ENCODE results near the gene KRTAP22-2. TPM values are rescaled to one million over a fixed set of nuclear protein-coding genes. Genes with fewer than 3 reads are reported as not detected.

KRTAP22-2 gene
- total RNA-seq (2014; rRNA removed; shearing (Covaris generic)) = not detected in 2 replicates
- polyA plus RNA-seq (2014; cell fraction: nucleus; rRNA removed) = not detected in 2 replicates

DNA sequence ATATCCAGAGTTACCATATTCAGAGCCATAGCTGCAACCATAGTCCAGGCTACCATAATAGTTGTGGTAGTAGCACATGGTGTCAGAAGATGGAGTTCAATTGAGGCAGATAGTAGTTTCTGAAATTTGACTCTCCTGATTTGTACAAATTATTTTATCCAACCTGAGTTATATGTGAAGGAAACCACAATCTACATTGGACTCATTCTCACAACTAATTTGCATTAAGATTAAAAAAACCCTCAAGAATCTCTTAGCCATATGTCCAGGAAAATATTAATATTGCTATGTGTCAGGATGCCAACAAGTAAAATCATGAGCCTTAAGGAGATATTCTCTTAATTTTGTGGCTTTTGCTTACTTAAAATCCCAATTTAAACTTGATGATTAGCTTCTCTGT is at the start of gene KRTAP22-2:
TSS of gene KRTAP22-2 (minus strand) at position 101 of the 400 bp plus-strand sequence.
- no peak for DNase-seq (ENCODE audit: extremely low read depth, low read depth)

DNA sequence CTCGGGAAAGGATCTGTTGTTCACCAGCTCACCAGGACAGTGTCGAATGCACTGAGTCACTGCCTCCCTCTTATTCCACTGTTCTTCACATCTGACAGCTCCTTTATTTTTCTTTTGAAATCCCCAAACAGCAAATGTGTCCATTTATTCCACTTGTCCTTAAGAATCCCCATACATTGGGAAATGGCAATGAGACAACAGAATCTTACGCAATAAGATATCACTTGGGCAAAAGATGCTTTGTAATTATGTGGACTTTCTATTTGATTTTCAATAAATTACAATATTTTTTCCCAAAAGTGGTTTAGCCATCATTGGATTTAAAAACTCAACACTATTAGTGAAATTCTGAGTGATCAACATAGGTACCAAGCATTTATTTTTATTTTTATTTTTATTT is 48.5 kb upstream of the KRTAP22-2 start:
- DNase-seq (ENCODE audit: extremely low read depth, low read depth) = no peak

DNA sequence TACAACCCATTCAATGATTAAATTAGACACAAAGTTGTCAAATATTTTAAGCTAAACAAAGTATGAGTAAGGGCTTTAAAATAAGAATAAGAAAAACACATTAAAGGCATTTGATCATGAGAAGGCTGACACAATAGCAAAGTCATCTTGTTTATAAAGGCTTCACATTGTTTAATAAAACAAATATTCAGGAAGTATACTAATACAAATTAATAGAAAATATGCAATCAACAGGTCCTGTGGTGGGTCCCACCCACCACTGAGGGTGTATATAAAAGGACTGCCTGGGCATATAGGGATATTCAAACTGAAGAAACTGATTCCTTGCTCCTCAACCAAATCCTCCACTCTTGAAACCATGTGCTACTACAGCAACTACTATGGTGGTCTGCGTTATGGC is 44.7 kb upstream of the KRTAP22-2 start, which contains the start of gene KRTAP20-2:
TSS of gene KRTAP20-2 (plus strand) at position 301 of the 400 bp plus-strand sequence. CDS start at position 359, 58 bp downstream.
- DNase-seq (ENCODE audit: extremely low read depth, low read depth) = no peak

DNA sequence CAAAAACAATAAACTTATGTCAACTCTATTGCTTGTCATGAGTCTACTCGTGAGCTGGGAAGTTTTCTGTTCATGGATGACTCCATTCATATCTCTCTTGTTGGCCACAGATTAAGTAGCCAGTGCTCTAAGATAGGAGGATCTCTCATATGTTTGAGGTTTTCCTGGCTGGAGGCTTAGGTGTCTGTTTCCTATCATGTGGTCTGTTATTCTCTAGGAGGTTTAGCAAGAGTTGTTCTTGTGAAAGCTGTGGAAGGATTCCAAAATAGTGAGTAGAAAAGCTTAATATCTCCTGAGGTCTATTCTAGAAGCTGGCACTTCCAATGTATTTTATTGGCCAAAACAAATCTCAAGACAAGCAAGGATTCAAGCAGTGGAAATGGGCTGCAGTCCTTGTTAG is 39.0 kb upstream of the KRTAP22-2 start:
- DNase-seq (ENCODE audit: extremely low read depth, low read depth) = no peak

DNA sequence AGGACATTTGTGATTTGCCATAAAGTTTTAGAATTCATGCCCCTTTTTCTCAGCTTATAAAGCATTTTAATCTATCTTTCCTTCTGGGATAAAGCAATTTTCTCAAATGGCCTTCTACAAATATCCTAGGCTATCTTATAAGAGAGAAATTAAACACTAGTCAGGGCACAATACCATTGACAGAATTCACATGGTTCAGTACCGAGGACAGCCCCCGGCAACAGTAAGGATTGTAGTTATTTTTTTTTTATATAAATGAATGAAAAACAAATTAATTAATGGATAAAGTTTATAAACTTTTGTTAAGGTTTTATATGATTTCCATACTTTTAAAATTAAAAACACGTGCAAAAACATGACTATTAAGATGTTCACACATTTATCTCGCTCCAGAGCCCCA is 37.9 kb upstream of the KRTAP22-2 start:
- DNase-seq (ENCODE audit: extremely low read depth, low read depth) = no peak

DNA sequence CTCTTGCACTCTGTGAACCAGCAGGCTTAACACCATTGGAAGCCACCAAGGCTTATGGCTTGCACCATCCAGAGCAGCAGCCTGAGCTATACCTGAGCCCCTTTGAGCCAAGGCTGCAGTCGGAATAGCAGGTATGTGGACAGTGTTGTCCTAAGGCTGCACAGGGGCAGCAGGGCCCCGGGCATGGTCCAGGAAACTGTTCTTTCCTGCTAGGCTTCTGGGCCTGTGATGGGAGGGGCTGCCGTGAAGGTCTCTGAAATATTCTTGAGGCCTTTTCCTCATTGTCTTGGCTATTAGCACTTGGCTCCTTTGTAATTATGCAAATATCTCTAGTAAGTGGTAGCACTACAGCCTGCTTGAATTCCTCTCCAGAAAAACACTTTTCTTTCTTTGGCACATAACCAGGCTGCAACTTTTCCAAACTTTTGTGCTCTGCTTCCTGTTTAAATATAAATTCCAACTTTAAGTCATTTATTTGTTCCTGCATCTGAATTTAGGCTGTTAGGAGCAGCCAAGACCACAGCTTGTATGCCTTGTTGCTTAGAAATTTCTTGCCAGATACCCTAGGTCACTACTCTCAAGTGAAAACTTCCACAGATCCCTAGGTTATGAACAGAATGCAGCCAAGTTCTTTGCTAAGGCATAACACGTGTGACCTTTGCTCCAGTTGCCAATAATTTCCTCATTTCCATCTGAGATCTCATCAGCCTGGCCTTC is 35.4 kb upstream of the KRTAP22-2 start:
- DNase-seq (ENCODE audit: extremely low read depth, low read depth) = no peak

DNA sequence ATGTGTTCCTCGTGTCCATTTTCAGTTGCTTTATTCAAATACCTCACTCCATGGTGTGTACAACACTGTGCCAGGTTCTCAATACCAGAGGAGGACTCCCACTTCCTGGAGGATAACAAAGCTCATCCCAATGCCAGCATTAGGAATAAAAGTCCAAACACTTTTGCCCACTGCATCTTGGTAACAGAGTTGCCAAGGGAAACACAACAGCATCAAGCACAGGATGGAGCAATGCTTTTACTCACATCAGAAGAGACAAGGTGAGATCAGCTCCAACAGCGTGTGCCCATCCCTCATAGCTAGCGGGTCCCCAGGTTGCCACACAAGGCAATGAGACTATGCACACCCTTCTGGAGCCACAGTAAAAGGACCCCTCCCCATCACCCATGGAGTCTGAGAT is 33.2 kb upstream of the KRTAP22-2 start:
- no peak for DNase-seq (ENCODE audit: extremely low read depth, low read depth)

DNA sequence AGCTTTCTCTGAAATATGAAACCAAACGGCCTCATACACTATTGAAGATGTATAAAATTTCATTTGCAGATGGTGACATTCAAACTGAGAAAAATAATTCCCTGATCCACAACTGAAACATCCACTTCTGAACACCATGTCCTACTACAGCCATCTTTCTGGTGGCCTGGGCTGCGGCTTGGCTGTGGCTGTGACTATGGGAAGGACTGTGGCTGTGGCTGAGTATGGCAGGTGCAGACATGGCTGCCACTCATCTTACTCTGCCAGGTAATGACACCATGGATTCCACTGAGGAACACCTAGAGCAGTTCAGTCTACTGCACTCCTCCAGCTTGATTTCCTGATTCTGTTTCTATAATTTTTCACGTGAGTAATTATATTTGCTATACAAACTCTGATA is 30.3 kb upstream of the KRTAP22-2 start, which contains the start of gene KRTAP20-4:
TSS of gene KRTAP20-4 (plus strand) at position 106 of the 400 bp plus-strand sequence.
- DNase-seq (ENCODE audit: extremely low read depth, low read depth) = no peak

DNA sequence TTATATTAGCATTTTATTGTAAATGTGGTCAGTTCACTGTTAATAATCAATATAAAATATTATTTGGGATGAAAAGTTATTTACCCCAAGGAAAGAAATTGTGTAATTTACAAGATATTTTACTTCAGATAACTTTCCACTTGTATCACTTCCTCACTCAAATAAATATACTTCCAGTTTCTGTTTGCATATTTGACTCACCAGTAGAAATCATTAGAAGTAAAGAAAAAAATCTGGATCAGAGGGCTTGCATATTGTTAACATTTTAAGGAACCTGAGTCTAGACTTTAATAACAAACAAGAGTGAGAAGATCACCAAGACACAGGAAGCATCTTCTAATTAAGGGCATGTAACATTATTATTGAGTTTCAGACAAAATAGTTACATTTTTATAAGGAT is 29.9 kb upstream of the KRTAP22-2 start:
- no peak for DNase-seq (ENCODE audit: extremely low read depth, low read depth)

DNA sequence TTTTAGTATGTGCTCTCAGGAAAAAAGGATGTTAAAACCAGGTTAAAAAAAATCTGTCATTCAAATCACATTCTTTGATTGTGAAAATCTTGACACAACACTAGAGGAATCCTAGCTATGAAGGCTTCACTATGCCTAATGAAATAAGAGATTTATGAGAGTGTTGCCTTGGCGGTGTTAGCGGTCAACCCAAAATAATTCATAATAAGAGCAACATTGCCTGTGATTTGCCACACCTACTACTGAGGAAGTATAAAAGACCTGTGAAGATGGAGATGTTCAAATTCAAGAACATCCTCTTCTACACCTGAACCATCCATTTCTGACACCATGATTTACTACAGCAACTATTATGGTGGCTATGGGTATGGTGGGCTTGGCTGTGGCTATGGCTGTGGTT is 25.9 kb upstream of the KRTAP22-2 start, which contains the start of gene KRTAP20-1:
TSS of gene KRTAP20-1 (plus strand) at position 301 of the 400 bp plus-strand sequence. CDS start at position 331, 30 bp downstream.
- no peak for DNase-seq (ENCODE audit: extremely low read depth, low read depth)

DNA sequence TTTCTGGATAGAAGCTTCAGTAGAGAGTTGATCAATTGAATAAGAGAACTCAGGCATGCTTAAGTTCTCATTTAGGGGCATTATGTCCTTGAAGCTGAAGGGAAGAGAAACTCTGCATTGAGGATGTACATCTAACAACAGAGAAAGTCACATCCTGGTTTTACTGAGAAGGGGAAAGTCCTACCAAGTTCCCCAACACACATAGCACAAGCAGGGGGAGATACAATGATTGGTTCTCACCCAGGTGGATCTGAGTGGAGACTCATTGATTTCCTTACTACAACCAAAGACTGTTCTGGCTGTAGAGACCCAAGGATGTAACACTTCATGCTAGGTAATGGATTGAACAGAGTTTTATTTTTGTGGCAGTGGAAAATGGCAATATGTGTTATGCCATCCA is 25.0 kb upstream of the KRTAP22-2 start:
- no peak for DNase-seq (ENCODE audit: extremely low read depth, low read depth)

DNA sequence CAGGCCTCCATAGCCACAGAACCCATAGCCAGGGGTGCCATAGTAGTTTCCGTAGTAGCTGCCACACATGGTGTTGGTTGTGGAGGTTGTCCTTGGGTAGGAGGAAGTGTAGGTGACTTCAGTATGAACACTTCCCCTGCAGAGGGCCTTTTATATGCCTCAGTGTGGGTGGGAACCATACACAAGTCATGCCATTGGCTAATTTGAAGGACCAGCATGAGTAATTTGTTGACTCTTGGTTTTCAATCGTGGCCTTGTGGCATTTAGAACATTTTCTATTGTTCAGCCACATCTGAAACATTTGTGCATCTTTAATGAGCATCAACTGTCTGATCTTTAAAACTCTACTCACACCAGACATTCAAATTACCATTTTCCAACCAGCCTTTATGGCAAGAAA is 23.6 kb upstream of the KRTAP22-2 start, which contains the start of gene KRTAP6-1:
TSS of gene KRTAP6-1 (minus strand) at position 95 of the 400 bp plus-strand sequence. CDS start at position 69, 26 bp downstream.
- DNase-seq (ENCODE audit: extremely low read depth, low read depth) = no peak

DNA sequence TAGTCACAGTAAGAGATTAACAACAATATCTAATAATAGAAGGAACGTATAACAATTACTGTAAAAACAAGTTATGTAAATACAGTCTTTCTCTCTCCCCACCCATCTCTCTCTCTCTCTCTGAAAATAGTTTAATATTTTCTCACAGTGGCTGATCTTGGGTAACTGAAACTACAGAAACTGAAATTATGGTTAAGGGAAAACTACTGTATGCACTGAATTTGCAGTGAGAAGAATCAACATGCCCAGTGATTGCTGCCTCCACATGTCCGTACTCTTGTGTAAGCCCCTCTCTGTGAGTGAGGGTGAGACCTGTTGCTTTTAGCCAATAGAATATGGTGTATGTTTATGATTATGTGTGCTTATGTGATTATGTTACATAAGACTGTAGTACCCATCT is 21.9 kb upstream of the KRTAP22-2 start:
- no peak for DNase-seq (ENCODE audit: extremely low read depth, low read depth)

DNA sequence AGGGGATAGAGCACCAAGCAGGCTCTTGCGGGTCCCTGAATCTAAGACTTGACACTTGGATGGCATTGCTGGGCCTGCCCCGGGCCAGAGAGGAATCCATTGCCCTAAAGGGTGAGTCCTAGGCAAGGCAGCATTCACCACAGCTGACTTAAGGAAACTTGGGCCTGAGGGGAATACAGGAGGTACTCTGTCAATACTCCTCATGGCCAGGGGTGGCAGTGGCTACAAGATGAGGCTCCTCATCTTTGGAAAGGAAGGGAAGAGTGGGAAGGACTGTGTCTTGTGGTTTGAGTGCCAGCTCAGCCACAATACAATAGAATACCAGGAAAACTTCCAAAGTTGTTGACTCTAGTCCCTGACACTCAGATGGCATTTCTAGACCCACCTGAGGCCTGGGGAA is 15.8 kb upstream of the KRTAP22-2 start:
- no peak for DNase-seq (ENCODE audit: extremely low read depth, low read depth)

DNA sequence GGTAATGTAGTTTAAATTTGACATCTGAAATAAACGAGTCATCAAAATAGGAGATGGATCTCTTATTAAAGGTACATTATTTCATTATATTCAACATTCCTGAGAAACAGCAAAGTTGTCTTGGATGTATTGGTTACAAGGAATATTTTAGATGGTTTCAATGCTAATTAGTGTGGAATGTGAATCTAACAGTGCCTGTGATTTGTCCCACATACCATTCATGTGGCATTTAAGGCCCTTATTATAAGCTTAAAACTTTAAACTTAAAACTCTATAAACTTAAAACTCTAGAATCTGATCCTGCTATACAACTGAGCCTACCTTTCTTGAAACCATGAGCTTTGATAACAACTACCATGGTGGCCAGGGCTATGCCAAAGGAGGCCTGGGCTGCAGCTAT is 10.6 kb upstream of the KRTAP22-2 start, which contains the start of gene KRTAP22-1:
TSS of gene KRTAP22-1 (plus strand) at position 301 of the 400 bp plus-strand sequence.
- DNase-seq (ENCODE audit: extremely low read depth, low read depth) = no peak

DNA sequence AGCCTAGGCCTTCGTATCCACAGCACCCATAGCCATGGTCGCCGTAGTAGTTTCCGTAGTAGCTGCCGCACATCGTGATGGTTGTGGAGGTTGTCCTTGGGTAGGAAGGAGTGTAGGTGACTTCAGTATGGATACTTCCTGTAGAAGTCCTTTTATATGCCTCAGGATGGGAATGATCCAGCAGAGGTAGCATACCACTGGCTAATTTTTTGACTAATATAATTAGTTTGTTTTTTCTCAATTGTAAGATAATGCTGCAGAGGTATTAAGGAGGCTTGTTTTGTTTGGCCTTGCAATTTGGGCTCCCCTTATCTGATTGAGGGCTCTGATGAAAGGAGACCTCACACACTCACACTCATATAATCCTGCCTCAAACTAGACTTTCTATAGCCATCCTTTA is 8.6 kb upstream of the KRTAP22-2 start, which contains the start of gene KRTAP6-2:
TSS of gene KRTAP6-2 (minus strand) at position 101 of the 400 bp plus-strand sequence. CDS start at position 73, 28 bp downstream.
- no peak for DNase-seq (ENCODE audit: extremely low read depth, low read depth)

DNA sequence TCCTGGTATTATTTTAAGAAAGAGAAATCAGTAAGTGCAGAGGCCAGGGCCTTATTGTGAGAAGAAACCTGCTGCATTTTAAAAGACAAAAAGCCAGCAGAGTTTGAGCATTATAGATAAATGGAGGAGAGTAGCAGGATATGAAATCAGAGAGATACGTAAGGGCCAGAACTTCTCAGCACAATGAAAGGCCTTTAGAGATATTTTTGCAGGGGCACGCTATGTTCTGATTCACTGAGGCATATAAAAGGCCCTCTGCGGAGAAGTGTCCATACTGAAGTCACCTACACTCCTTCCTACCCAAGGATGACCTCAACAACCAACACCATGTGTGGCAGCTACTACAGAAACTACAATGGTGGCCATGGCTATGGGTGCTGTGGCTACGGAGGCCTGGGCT is 1.9 kb upstream of the KRTAP22-2 start, which contains the start of gene KRTAP6-3:
TSS of gene KRTAP6-3 (plus strand) at position 301 of the 400 bp plus-strand sequence. CDS start at position 307, 6 bp downstream.
- DNase-seq (ENCODE audit: extremely low read depth, low read depth) = no peak

DNA sequence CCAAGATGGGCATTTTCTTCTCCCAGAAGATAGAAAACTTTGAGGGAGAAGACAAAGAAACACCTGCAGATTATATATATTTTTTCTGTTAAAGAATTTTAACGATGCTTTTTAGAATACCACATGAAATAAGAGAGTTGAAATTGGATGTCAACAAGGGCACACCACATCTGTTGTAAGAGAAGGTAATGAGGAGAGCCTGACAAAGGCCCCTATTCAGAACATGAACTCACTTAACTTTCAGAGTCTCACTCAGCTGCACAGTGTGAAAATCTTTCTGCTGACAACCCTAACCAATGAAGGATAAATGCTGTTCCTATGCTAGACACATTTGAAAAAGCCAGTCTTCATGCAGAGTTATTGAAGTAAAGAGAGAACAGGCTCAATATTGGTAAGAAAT is 7.3 kb downstream of the KRTAP22-2 start:
- no peak for DNase-seq (ENCODE audit: extremely low read depth, low read depth)

DNA sequence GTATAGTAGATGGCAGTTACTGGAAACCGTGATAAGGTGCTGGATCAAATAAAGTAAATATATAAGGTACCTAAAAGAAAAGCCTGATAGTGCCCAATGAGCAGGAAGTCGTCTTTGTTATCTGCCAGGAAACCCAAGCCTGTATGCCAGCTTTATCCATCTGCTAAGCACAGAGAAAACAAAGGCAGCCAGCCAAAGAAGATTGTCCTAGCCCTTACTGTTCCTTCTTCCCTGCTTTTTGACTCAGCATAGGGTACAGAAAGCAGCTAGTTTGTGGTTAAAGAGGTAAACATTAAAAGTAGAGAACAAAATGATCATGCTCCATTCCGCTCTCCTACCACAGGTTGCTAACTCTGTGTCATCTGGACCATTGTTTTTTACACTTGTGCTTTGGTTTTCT is 10.1 kb downstream of the KRTAP22-2 start:
- no peak for DNase-seq (ENCODE audit: extremely low read depth, low read depth)

DNA sequence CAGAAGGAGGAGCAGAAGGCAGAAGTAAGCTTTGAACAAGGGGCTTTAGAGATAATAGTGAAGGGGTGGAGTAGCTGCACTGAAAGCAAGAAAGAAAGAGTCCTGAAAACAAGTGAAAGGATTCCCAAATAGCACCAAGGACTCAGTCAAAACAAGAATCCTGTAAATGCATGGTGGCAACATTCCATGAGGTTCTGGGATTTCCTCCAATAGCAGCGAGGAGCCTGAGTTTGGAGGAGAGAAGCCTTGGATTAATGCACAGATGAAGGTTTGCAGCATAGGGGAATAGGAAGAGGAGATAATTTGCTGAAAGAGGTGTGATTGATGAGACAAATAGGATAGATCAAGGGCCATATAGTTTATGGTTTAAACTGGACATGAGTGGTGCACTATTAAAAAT is 10.9 kb downstream of the KRTAP22-2 start:
- no peak for DNase-seq (ENCODE audit: extremely low read depth, low read depth)

DNA sequence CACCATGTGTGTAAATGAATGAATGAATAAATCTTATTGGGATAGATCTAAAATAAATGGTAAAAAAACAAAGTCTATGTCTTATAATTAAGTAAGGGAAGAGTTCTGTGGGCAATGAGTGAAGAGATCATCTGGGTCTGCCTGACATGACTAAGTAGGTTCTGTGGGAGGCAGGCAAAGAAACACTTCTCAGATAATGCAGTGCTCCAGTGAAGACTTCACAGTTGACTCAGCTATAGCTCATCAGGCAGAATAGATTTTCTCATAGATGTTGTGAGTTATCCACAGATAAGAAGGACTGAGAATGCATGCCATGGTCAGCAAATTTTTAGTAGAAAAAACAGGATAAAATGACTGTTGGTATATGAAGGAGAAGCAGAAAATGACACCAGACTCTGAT is 12.4 kb downstream of the KRTAP22-2 start:
- DNase-seq (ENCODE audit: extremely low read depth, low read depth) = no peak

DNA sequence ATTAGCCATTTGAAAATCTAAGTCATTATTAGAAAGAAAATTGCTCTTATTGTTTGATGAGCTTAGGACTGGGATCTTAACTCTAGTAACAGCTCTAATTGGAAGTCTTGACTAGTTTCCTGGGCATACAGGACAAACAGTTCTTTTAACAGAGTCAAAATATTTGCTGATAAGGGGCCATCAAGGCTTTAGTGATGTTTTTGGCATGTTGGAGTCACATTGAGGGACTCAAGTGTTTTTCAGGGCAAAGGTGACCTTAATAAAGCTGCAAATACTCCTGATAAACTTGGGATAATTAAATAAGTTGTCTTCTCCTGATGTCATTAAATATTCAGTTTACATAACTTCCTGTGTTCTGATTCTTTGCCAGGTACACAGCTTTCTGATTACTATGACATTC is 22.6 kb downstream of the KRTAP22-2 start:
- no peak for DNase-seq (ENCODE audit: extremely low read depth, low read depth)

Measured in NCI-H460 (cell line).